Adipose tissue (tissue), 3 donors: Measurements from ENCODE around the gene CTDSPL. TPM values are rescaled to one million over a fixed set of nuclear protein-coding genes. Genes with fewer than 3 reads are reported as not detected.

ENCODE experiments used
- H3K27ac ChIP-seq: one replicate; pipeline ENCODE4 v1.5.1; 2013; ENCODE audit warnings: low read depth, low read length
- WGBS, 3 donors: extraction: QIAGEN DNeasy Blood & Tissue Kit; methylation state at CpG; one replicate each; pipeline ENCODE4 v1.1.7; 2013; 5-methylcytosine and 5-hydroxymethylcytosine counted together
- polyA plus RNA-seq, 3 donors: library from polyadenylated mRNA; stranded (reverse); fragments of 200-250 nt; gene quantifications; one replicate each; pipeline ENCODE4 v1.2.3, GENCODE V29; 2013
- donor health status: healthy with polysubstance abuse.
- donor health status: Bipolar disorder and iron deficiency.
- donor health status: healthy.

Gene CTDSPL
- polyA plus RNA-seq, 3 donors, result 6.5 to 29.6 (median 10.5) TPM

GRCh38 chr3:37849146-37849923, 12.3 kb upstream of the CTDSPL start:
- H3K27ac ChIP-seq, result no peak overlapping the region
- 94 to 98% (median 95%) methylated on average over 11 of the region's 11 CpGs for WGBS, 3 donors

GRCh38 chr3:37852097-37852496, 9.6 kb upstream of the CTDSPL start:
- WGBS, 3 donors, result 92 to 96% (median 93%) methylated on average over 1 of the region's 1 CpG
- H3K27ac ChIP-seq, result no peak overlapping the region

GRCh38 chr3:37852771-37853170, 8.9 kb upstream of the CTDSPL start:
- 91 to 100% (median 97%) methylated on average over 1 of the region's 1 CpG for WGBS, 3 donors
- H3K27ac ChIP-seq, result no peak overlapping the region

- H3K27ac ChIP-seq, result no peak overlapping the region
- WGBS, 3 donors, result 70 to 87% (median 82%) methylated on average over 11 of the region's 11 CpGs
These were observed 7.8 kb upstream of the CTDSPL start for GRCh38 chr3:37853691-37854413.

GRCh38 chr3:37855363-37855970, 6.2 kb upstream of the CTDSPL start:
- H3K27ac ChIP-seq, result no peak overlapping the region
- WGBS, 3 donors, result 31 to 36% (median 35%) methylated on average over 5 of the region's 5 CpGs

DNA sequence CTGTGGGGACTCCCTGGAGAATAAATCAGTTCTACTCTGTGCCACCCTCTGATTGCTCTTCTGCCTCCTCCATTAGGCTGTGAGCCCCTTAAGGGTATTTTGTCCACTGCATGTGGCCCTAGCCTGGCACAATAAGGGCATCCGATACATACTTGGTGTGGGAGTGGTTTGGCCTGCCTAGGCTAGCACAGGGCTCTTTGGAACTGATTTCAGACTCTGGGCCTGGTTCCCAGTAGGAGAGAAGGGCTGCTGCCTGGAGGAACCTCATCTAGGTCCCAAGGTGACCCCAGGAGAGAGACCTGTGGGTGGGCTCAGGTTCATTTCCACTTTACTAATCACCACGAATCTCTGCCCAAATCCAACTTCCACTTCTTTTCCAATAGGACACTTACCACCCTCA, 5.3 kb upstream of the CTDSPL start:
- no peak overlapping the region for H3K27ac ChIP-seq
- WGBS, 3 donors, result 58 to 65% (median 61%) methylated on average over 2 of the region's 2 CpGs

- H3K27ac ChIP-seq, result no peak overlapping the region
These were observed 2.9 kb upstream of the CTDSPL start for GRCh38 chr3:37858742-37859141.

DNA sequence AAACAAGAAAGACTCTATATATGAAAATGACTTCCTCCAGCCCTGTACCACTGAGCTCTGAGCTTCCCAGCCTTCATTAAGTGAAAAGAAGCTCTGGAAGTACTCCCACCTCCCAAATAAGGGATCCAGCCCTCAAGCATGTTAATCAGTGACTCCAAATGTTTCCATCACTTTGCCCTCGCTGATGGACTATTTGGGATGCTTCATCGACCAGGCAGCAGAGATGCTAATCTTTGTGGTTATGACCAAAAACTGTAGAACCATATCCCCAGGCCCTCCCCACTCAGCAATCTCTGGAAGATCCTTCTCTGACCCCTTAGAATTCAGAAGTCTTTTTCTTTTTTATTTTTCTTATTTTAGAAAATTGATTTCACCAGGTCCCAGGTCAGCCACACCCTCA, 2.3 kb upstream of the CTDSPL start:
- WGBS, 3 donors, result 65 to 85% (median 83%) methylated on average over 2 of the region's 2 CpGs
- no peak overlapping the region for H3K27ac ChIP-seq

- H3K27ac ChIP-seq, result no peak overlapping the region
- 78 to 84% (median 78%) methylated on average over 6 of the region's 6 CpGs for WGBS, 3 donors
These were observed 1.8 kb upstream of the CTDSPL start for GRCh38 chr3:37859908-37860199.

- 3 to 13% (median 5%) methylated on average over 37 to 38 of the region's 38 CpGs for WGBS, 3 donors
- no peak overlapping the region for H3K27ac ChIP-seq
These were observed 681 bp downstream of the CTDSPL start for GRCh38 chr3:37862219-37862902.

DNA sequence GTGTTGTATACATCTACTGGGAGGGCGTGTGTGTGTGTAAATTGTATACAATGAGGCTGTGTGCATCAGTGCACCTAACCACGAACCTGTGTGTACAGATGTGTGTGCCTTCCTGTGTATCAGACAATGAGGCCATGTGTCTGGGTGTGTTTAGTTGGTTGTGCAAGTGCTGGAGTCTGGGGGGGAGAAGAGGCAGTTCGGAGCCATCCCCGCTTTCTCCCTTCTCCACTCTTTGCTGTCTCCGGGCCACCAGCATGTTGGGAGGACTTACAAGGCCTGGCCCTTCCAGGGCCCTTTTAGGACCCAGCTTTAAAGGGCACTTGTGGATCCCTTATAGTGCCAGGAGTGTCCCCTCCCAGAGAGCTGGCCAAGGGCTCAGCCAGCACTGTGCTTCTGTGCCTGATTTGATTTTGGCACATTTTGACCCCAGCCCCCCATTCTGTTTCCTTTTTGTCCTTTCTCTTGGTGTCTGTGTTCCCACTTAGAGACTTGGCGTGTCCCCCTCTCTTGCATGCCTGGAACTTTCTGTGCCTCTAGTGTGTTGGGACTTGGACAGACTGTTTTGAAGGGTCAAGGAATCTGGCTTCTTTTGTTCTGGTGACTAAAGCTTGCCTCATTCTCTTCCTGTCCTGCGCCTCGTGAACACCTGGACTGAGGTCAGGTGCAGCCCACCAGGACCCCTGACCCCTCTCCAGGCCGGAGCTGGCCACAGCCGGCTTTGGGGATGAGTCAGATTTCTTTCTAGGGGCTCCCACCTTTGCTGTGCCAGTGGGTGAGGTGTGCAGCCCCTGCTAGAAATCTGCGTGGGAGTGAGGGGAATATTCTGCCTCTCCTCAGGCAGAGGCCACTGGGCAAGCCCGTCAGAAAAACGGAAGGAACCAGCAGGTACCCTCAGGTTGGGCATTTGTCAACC, 1.5 kb downstream of the CTDSPL start:
- H3K27ac ChIP-seq, result no peak overlapping the region
- 25 to 47% (median 26%) methylated on average over 13 of the region's 13 CpGs for WGBS, 3 donors

DNA sequence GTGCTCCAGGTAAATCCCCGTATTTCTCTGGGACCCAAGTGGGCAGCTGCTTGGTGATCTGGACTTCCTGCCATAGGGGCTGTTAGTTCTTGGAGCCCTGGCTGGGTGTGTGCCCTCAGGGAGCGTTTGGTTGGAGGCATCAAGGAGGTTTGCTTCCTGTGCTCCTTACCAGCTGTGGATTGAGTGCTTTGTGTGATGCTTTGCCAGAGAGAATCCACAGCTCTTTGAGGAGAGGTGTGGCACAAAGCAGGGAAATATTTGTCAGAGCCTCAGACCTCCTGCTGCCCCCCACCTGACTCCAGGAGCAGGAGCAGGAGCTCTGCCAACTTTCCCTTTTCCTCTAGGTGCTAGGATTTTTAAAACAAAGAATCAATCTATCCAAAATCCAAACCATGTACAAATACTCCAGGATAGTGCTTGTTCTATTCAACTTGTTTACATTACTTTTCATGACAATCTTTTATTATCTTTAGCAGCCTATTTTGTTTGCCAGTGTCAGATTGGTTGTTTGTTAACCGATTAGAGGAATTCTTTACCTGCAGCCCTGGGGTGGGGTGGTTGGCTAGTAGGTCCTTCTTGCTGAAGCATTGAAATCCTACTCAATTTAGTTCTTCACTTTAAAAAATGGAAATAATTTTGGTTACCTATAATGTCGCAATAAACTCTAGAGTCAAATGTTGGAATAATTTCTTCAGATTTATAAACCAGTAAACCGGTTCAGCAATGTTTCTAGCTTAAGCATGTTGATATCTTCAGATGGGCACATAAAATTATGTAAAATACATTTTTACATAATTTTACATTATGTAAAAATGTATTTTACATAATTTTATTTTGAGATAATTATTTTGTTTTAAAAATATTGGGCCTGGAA, 2.5 kb downstream of the CTDSPL start:
- 35 to 57% (median 56%) methylated on average over 5 of the region's 5 CpGs for WGBS, 3 donors
- no peak overlapping the region for H3K27ac ChIP-seq

- no peak overlapping the region for H3K27ac ChIP-seq
- 19 to 33% (median 28%) methylated on average over 1 of the region's 1 CpG for WGBS, 3 donors
These were observed 3.2 kb downstream of the CTDSPL start for GRCh38 chr3:37864904-37865303.

DNA sequence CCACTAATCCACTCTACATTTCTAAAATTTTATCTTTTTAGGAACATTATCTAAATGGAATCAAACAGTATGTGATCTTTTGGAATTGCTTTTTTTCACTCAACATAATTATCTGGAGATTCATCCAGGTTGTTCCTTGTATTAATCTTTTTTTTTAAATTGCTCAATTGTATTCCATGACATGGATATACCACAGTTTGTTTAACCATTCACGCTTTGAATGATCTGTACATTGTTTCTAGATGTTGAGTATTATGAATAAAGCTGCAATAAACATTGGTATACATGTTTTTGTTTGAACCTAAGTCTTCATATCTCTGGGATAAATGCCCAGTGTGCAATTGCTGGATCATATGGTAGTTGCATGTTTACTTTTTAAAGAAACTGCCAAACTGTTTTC, 5.5 kb downstream of the CTDSPL start:
- no peak overlapping the region for H3K27ac ChIP-seq
- 87 to 100% (median 98%) methylated on average over 1 of the region's 1 CpG for WGBS, 3 donors

- 97 to 99% (median 98%) methylated on average over 3 of the region's 3 CpGs for WGBS, 3 donors
These were observed 10.2 kb downstream of the CTDSPL start for GRCh38 chr3:37871858-37872257.

DNA sequence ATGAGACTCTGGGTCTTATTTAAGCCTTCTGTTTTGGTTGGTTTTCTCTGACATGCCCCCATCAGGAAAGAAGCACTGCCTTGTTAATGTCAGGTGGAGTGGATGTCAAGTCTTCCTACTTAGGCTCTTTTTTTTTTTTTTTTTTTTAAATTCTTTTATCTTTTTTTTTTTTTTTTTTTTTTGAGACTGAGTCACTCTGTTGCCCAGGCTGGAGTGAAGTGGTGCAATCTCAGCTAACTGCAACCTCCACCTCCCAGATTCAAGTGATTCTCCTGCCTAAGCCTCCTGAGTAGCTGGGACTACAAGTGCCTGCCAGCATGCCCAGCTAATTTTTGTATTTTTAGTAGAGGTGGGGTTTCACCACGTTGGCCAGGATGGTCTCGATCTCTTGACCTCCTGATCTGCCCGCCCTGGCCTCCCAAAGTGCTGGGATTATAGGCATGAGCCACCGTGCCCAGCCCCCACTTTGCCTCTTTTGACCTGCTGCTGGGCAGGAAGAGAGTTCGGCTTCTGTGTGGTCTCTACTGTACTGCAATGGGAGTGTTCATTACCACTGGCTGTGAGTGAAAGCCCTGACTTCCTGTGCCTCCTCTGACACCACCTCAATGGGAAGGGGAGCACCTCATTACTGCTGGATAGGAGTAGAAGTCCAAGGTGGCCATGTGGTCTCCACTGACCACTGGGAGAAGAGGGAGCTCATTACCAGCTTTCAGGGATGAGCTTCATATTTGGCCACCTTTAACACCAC, 10.9 kb downstream of the CTDSPL start:
- 90 to 94% (median 92%) methylated on average over 5 of the region's 5 CpGs for WGBS, 3 donors

More at GRCh38 chr3:37871858-37872257, 10.2 kb downstream of the CTDSPL start:
- no peak overlapping the region for H3K27ac ChIP-seq

GRCh38 chr3:37876279-37876678, 14.6 kb downstream of the CTDSPL start:
- no peak overlapping the region for H3K27ac ChIP-seq

More for the DNA sequence above, 10.9 kb downstream of the CTDSPL start:
- H3K27ac ChIP-seq, result no peak overlapping the region
